ENCODE measurements around the gene SYT12.

The SYT12 gene

DNA sequence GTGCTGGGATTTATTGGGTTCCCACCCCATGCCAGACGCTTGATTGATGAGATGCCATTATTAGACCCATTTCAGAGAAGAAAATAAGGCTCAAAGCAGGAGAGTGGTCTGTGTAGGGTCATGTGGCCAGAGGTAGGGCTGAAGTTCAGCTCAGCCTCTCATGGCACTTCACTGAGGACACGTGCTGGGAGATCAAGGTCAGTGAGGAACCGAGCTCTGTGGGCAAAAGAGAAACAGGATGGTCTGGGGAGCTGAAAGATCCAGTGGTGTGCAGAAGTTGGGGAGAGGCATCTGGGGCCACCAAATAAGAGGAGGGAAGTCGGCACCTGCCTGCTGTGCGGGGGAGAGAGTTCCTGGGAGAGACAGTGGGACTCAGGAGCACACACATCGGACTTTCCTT lies 53.3 kb downstream of the SYT12 start:
- H3K27ac ChIP-seq (ENCODE audit: low read length): no peak overlapping the region
- H3K27me3 ChIP-seq (ENCODE audit: control insufficient read depth in 1 of 2, insufficient read depth in 2 of 2, low read length in 2 of 2): no peaks in the 10 kb centered on the region

DNA sequence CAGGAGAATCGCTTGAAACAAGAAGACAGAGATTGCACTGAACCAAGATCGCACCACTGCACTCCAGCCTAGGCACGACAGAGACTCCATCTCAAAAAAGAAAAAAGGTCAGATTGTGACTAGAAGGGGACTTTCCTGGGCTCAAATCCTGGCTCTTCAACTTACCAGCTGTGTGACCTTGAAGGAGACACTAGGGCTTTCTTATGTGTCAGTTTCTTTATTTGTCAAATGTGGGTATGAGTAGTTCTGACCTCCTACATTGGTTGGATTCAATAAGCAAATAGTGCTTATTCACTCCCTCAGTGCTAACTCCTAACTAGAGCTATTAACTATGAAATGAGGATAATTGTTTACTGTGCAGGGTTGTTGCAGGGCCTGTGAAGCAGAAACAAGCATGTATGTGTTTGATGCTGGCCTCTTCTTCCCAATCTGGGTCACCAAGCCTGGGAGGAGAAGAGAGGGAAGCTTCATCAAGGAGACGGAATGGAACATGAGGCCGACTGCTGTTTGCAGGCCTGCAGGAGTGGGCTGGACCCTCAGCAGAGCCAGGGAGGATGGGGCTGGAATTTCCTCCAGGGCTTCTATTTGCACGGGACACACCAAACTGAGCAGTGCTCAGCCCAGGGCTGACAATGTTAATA lies 56.3 kb downstream of the SYT12 start:
- peaks cover 5% of the 10 kb centered on the region for H3K4me1 ChIP-seq (ENCODE audit: control insufficient read depth, insufficient read depth, low read length)
- no peaks in the 10 kb centered on the region for H3K36me3 ChIP-seq (ENCODE audit: control insufficient read depth in 2 of 2, insufficient read depth in 2 of 2, low read length in 2 of 2)
- H3K4me3 ChIP-seq (ENCODE audit: low read length in 2 of 2): no peak overlapping the region
- H3K9ac ChIP-seq (ENCODE audit: low read length in 2 of 2): no peak overlapping the region
- no peaks in the 10 kb centered on the region for H3K9me3 ChIP-seq (ENCODE audit: control insufficient read depth in 2 of 2, low read length in 2 of 2)
- H3K27ac ChIP-seq (ENCODE audit: low read length): no peak overlapping the region
- H3K27me3 ChIP-seq (ENCODE audit: control insufficient read depth in 1 of 2, insufficient read depth in 2 of 2, low read length in 2 of 2): no peaks in the 10 kb centered on the region

More for the DNA sequence above, 53.3 kb downstream of the SYT12 start:
- Histone ChIP-seq H3K4me1 (ENCODE audit: control insufficient read depth, insufficient read depth, low read length) (peaks cover 4% of the 10 kb centered on the region), H3K9me3 (ENCODE audit: control insufficient read depth in 2 of 2, low read length in 2 of 2) (no peaks in the 10 kb centered on the region), H3K36me3 (ENCODE audit: control insufficient read depth in 2 of 2, insufficient read depth in 2 of 2, low read length in 2 of 2) (no peaks in the 10 kb centered on the region), H3K9ac (ENCODE audit: low read length in 2 of 2) (no peak overlapping the region), H3K4me3 (ENCODE audit: low read length in 2 of 2) (no peak overlapping the region)

DNA sequence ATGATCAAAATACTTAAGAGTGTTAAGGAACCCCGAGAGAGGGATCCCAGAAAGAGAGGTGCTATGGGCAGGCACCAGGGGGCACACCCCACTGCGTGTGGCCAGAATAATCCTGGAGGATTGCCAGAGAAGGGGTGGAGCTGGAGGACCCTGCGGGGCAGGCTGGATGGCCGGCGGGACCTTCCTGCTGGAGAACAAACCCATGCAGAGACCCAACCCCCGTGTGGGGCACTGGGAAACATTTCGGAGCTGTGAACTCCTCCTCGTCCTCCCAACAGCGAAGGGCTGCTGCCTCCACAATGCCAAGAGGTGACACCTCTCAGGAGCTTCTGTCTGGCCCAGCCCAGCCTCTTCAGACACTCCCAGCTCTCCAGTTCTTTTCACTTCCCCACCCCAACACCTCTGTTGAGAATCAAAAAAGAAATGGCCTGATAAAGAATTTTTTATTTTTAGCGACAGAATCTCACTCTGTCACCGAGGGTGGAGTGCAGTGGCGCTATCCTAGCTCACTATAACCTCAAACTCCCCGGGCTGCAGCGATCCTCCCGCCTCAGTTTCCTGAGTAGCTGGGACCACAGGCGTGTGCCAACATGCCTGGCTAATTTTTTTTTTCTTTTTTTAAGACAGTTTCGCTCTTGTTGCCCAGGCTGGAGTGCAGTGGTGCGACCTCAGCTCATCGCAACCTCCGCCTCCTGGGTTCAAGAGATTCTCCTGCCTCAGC lies 59.3 kb downstream of the SYT12 start:
- Histone ChIP-seq H3K9me3 (ENCODE audit: control insufficient read depth in 2 of 2, low read length in 2 of 2) (no peaks in the 10 kb centered on the region), H3K9ac (ENCODE audit: low read length in 2 of 2) (no peak overlapping the region), H3K4me1 (ENCODE audit: control insufficient read depth, insufficient read depth, low read length) (peaks cover 5% of the 10 kb centered on the region), H3K4me3 (ENCODE audit: low read length in 2 of 2) (no peak overlapping the region), H3K27me3 (ENCODE audit: control insufficient read depth in 1 of 2, insufficient read depth in 2 of 2, low read length in 2 of 2) (no peaks in the 10 kb centered on the region), H3K27ac (ENCODE audit: low read length) (no peak overlapping the region), H3K36me3 (ENCODE audit: control insufficient read depth in 2 of 2, insufficient read depth in 2 of 2, low read length in 2 of 2) (no peaks in the 10 kb centered on the region)

DNA sequence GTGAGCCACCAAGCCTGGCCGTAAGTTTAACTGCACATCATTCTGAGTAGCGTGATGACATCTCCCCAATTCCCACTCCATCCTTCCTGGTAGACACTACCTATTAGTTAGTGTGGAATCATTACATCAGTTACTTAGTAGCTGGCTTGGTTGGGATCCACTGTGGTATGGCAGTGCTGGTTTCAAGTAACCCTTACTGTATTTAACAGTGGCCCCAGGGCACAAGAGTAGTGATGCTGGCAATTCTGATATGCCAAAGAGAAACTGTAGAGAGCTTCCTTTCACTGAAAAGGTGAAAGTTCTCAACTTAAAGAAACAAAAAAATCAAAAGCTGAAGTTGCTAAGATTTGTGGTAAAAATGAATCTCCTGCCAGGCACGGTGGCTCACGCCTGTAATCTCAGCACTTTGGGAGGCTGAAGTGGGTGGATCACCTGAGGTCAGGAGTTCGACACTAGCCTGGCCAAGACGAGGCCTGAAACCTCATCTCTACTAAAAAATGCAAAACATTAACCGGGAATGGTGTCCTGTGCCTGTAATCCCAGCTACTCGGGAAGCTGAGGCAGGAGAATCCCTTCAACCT lies 60.9 kb downstream of the SYT12 start:
- H3K4me3 ChIP-seq (ENCODE audit: low read length in 2 of 2): no peak overlapping the region
- H3K9ac ChIP-seq (ENCODE audit: low read length in 2 of 2): no peak overlapping the region
- H3K4me1 ChIP-seq (ENCODE audit: control insufficient read depth, insufficient read depth, low read length): peaks cover 5% of the 10 kb centered on the region
- no peak overlapping the region for H3K27ac ChIP-seq (ENCODE audit: low read length)
- H3K27me3 ChIP-seq (ENCODE audit: control insufficient read depth in 1 of 2, insufficient read depth in 2 of 2, low read length in 2 of 2): no peaks in the 10 kb centered on the region
- H3K36me3 ChIP-seq (ENCODE audit: control insufficient read depth in 2 of 2, insufficient read depth in 2 of 2, low read length in 2 of 2): no peaks in the 10 kb centered on the region
- H3K9me3 ChIP-seq (ENCODE audit: control insufficient read depth in 2 of 2, low read length in 2 of 2): no peaks in the 10 kb centered on the region

DNA sequence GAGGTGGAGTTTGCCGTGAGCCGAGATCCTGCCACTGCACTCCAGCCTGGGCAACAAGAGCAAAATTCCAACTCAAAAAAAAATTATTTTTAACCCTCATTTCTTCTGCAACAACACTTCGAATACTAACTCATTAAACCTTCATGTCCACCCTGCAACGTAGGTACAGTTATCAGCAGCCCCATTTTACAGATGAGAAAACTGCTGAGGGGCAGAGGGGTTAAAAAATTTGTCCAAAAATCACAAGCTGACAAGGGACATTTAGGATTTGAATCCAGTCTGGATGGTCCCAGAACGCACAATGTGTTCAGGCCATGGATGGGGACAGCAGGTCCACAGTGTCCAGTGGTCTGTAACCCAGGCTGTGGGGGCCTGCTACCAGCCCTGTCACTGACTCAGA lies 62.7 kb downstream of the SYT12 start:
- Histone ChIP-seq H3K27me3 (ENCODE audit: control insufficient read depth in 1 of 2, insufficient read depth in 2 of 2, low read length in 2 of 2) (no peaks in the 10 kb centered on the region), H3K36me3 (ENCODE audit: control insufficient read depth in 2 of 2, insufficient read depth in 2 of 2, low read length in 2 of 2) (no peaks in the 10 kb centered on the region), H3K9me3 (ENCODE audit: control insufficient read depth in 2 of 2, low read length in 2 of 2) (no peaks in the 10 kb centered on the region), H3K27ac (ENCODE audit: low read length) (no peak overlapping the region), H3K9ac (ENCODE audit: low read length in 2 of 2) (no peak overlapping the region), H3K4me1 (ENCODE audit: control insufficient read depth, insufficient read depth, low read length) (peaks cover 5% of the 10 kb centered on the region), H3K4me3 (ENCODE audit: low read length in 2 of 2) (no peak overlapping the region)

DNA sequence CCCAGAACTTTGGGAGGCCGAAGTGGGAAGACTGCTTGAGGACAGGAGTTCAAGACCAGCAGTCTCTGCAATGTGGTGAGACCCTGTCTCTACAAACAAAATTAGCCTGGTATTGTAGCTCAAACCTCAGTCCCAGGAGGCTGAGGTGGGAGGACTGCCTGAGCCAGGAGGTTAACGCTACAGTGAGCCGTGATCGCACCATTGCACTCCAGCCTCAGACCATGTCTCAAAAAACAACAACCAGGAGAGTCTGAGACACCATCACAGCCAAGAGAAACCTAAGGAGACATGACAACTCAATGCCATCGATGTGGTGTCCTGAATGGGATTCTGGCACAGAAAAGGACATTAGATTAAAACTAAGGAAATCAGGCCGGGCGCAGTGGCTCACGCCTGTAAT lies 67.8 kb downstream of the SYT12 start:
- Histone ChIP-seq H3K36me3 (ENCODE audit: control insufficient read depth in 2 of 2, insufficient read depth in 2 of 2, low read length in 2 of 2) (no peaks in the 10 kb centered on the region), H3K27ac (ENCODE audit: low read length) (no peak overlapping the region), H3K4me1 (ENCODE audit: control insufficient read depth, insufficient read depth, low read length) (no peaks in the 10 kb centered on the region), H3K4me3 (ENCODE audit: low read length in 2 of 2) (no peak overlapping the region), H3K9ac (ENCODE audit: low read length in 2 of 2) (no peak overlapping the region), H3K9me3 (ENCODE audit: control insufficient read depth in 2 of 2, low read length in 2 of 2) (no peaks in the 10 kb centered on the region), H3K27me3 (ENCODE audit: control insufficient read depth in 1 of 2, insufficient read depth in 2 of 2, low read length in 2 of 2) (no peaks in the 10 kb centered on the region)

DNA sequence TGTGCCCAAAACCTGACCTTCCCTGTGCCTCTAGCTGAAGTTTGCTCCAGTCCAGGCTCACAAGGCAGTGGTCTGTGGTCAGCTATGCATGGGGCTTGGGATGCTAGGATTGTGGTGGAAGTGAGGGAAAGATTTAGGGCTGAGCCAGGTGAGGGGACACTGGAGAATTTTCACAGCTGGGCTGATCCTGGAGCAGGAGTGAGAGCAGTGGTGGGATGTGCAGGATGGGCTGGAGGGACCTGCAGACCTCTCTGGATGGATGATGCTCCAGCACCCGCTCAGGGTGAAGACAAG lies 72.2 kb downstream of the SYT12 start:
- Histone ChIP-seq H3K27me3 (ENCODE audit: control insufficient read depth in 1 of 2, insufficient read depth in 2 of 2, low read length in 2 of 2) (no peaks in the 10 kb centered on the region), H3K36me3 (ENCODE audit: control insufficient read depth in 2 of 2, insufficient read depth in 2 of 2, low read length in 2 of 2) (no peaks in the 10 kb centered on the region), H3K4me3 (ENCODE audit: low read length in 2 of 2) (no peak overlapping the region), H3K4me1 (ENCODE audit: control insufficient read depth, insufficient read depth, low read length) (peaks cover 2% of the 10 kb centered on the region), H3K9me3 (ENCODE audit: control insufficient read depth in 2 of 2, low read length in 2 of 2) (no peaks in the 10 kb centered on the region), H3K9ac (ENCODE audit: low read length in 2 of 2) (no peak overlapping the region), H3K27ac (ENCODE audit: low read length) (no peak overlapping the region)

DNA sequence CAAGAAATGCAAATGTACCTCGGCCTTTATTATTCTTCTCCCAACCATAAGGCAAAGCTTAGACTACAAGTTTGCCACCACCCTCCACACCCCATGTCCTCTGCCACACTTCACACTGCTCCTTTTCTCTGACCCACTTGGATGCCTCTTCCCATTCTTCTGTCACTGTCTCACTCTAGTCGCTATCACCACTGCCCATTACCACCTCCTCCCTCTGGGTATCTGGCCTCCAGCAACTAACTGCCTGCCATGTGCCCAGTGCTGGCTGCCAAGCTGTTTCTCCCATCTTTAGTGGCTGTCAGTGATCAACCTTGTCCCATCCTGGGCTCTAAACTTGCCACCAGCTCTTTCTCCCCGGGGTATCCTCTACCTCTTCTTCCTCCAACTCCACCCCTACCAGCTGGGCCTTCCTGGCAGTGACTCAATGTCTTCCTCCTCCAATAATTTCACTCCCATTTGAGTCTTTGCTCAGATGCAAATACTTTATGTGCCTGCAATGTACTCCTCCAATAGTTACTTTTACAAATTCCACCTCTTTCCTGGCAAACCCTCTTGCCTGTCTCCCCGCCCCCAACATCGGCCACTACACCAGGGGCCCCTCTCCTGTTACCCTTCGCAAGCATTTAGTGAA lies 76.0 kb downstream of the SYT12 start:
- H3K36me3 ChIP-seq (ENCODE audit: control insufficient read depth in 2 of 2, insufficient read depth in 2 of 2, low read length in 2 of 2): no peaks in the 10 kb centered on the region
- no peaks in the 10 kb centered on the region for H3K9me3 ChIP-seq (ENCODE audit: control insufficient read depth in 2 of 2, low read length in 2 of 2)
- no peak overlapping the region for H3K9ac ChIP-seq (ENCODE audit: low read length in 2 of 2)
- no peak overlapping the region for H3K27ac ChIP-seq (ENCODE audit: low read length)
- H3K27me3 ChIP-seq (ENCODE audit: control insufficient read depth in 1 of 2, insufficient read depth in 2 of 2, low read length in 2 of 2): no peaks in the 10 kb centered on the region
- no peak overlapping the region for H3K4me3 ChIP-seq (ENCODE audit: low read length in 2 of 2)
- H3K4me1 ChIP-seq (ENCODE audit: control insufficient read depth, insufficient read depth, low read length): peaks cover 2% of the 10 kb centered on the region

DNA sequence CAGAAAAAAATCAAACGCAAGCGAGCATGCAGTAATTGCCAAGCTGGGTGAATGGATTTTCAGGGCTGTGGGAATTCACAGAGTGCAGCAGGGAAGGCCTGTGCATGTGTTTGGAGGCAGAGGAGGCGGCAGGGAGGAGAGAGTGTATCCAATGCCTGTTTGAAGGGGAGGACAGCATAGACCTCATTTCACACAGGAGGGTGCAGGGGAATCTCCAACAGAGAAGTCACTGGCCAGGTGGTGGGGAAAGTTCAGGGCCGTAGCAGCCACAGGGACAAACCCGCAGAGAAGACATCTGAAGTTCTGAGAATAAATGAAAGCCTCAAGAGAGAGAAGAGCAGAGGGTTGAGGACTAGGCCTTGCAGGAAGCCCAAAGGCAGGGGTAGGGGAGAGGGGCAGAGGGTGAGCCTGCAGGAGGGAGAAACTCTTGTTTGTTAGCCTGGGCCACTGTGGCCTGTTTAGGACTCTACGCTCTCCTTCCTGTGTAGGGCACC lies 76.9 kb downstream of the SYT12 start:
- no peak overlapping the region for H3K9ac ChIP-seq (ENCODE audit: low read length in 2 of 2)
- H3K36me3 ChIP-seq (ENCODE audit: control insufficient read depth in 2 of 2, insufficient read depth in 2 of 2, low read length in 2 of 2): no peaks in the 10 kb centered on the region
- H3K4me1 ChIP-seq (ENCODE audit: control insufficient read depth, insufficient read depth, low read length): peaks cover 2% of the 10 kb centered on the region
- H3K4me3 ChIP-seq (ENCODE audit: low read length in 2 of 2): no peak overlapping the region
- H3K9me3 ChIP-seq (ENCODE audit: control insufficient read depth in 2 of 2, low read length in 2 of 2): no peaks in the 10 kb centered on the region
- H3K27ac ChIP-seq (ENCODE audit: low read length): no peak overlapping the region
- H3K27me3 ChIP-seq (ENCODE audit: control insufficient read depth in 1 of 2, insufficient read depth in 2 of 2, low read length in 2 of 2): no peaks in the 10 kb centered on the region
